ENCODE results near the gene B4GALT2. TPM values are rescaled to one million over a fixed set of nuclear protein-coding genes. Genes with fewer than 3 reads are reported as not detected.

The B4GALT2 gene
- total RNA-seq, 1 experiment from 2014 or later, result 76.8 TPM

GRCh38 chr1:44030605-44031251 is 51.7 kb downstream of the B4GALT2 start:
- H3K36me3 ChIP-seq (ENCODE audit: control insufficient read depth in 1 of 2, insufficient read depth in 2 of 2, low read length in 2 of 2), result no peaks in the 10 kb centered on the region
- ChIA-PET POLR2A (interaction anchor here (1.0 to 1.5 kb wide), 2 partner anchors 10 to 24 kb away, joined by 4 to 8 read pairs; no protein-coding TSS in a partner anchor), CTCF (no interaction called here), RAD21 (ENCODE audit: low non-redundant PET in 1 of 2, low total read pairs in 2 of 2, uncharacterized antibody in 2 of 2, unreplicated experiment in 2 of 2) (interaction anchor here in 1 of 2 experiments (0.7 kb wide), 1 partner anchor 15 kb away, joined by 6 read pairs; no protein-coding TSS in a partner anchor)
- peak; percentile 47 for ATAC-seq
- TF ChIP-seq MAX (IDR thresholded peaks at IDR 0.05) (no peak), CTCF (IDR thresholded peaks at IDR 0.05 in 2 of 3, conservative IDR thresholded peaks at IDR 0.05 in 1 of 3; ENCODE audit: borderline replicate concordance in 1 of 3, insufficient read depth in 1 of 3, low read depth in 2 of 3, low read length in 2 of 3) (peak in 1 of 3 experiments; percentile 28; a peak in 2 of 6 replicates), SP1 (IDR thresholded peaks at IDR 0.05; ENCODE audit: low read depth) (no peak), POLR2A (IDR thresholded peaks at IDR 0.05; ENCODE audit: borderline replicate concordance, extremely low read depth, insufficient read depth, insufficient read length) (peak; percentile 33)
- no peak for DNase-seq (ENCODE audit: low read depth, low spot score)
- H4K20me1 ChIP-seq (ENCODE audit: insufficient read depth), result no peaks in the 10 kb centered on the region
- H3K9me2 ChIP-seq (ENCODE audit: insufficient read depth), result no peaks in the 10 kb centered on the region
- peak overlapping the region; percentile 86 for H3K9ac ChIP-seq (ENCODE audit: low read length)
- H2AFZ ChIP-seq (ENCODE audit: low read depth, low read length, poor library complexity, severe bottlenecking), result no peak overlapping the region
- intact Hi-C loops (cut with micrococcal nuclease), result loop anchor here (10.0 kb wide), 1 partner anchor 806 kb away; no protein-coding TSS in a partner anchor
- H3K4me1 ChIP-seq (ENCODE audit: control insufficient read depth in 1 of 2, insufficient read depth in 2 of 2, low read length in 2 of 2), result peaks cover 32 to 46% of the 10 kb centered on the region in 2 experiments
- peak overlapping the region; percentile 85 for H3K4me2 ChIP-seq (ENCODE audit: low read length)
- H3K4me3 ChIP-seq (replicated peaks in 1 of 2; ENCODE audit: low read depth in 1 of 2, low read length in 2 of 2), result peak overlapping the region; percentile 68 to 86
- peak overlapping the region; percentile 91 for H3K27ac ChIP-seq (ENCODE audit: low read depth, low read length)
- H3K9me3 ChIP-seq (ENCODE audit: control insufficient read depth in 1 of 2, insufficient read depth in 1 of 2, low read depth in 1 of 2, low read length in 2 of 2), result no peaks in the 10 kb centered on the region
- BruUV-seq (replicated peaks), result no TSS peak
- no peaks in the 10 kb centered on the region for H3K27me3 ChIP-seq (ENCODE audit: insufficient read depth, low read length)
- H3K79me2 ChIP-seq (ENCODE audit: insufficient read depth, low read length), result no peaks in the 10 kb centered on the region

Measured in HCT116 (cell line).